ENCODE measurements around the gene STAT6. TPM values are rescaled to one million over a fixed set of nuclear protein-coding genes. Genes with fewer than 3 reads are reported as not detected.
"Not testable (repeated sequence)": the region's sequence is repeated elsewhere in the genome, so short reads cannot be mapped to it uniquely, and the experiment has no call there.

The STAT6 gene
- total RNA-seq, 6 donors from 2014 or later = 123 to 605 (median 251) TPM

- H3K36me3 ChIP-seq = no peaks in the 10 kb centered on the region
- H3K27ac ChIP-seq = peak overlapping the region in 1 of 4 donors; percentile 89
- H3K4me3 ChIP-seq = no peak overlapping the region
- peaks cover 12 to 19% (median 15%) of the 10 kb centered on the region in 4 donors for H3K4me1 ChIP-seq
- DNase-seq = no peak
- no peaks in the 10 kb centered on the region for H3K9me3 ChIP-seq
- no peaks in the 10 kb centered on the region for H3K27me3 ChIP-seq
- no peak for ATAC-seq (ENCODE audit: low FRiP score in 2 of 2)
- TF ChIP-seq POLR2AphosphoS5 (IDR thresholded peaks at IDR 0.05) (no peak), POLR2A (IDR thresholded peaks at IDR 0.05) (no peak), EP300 (IDR thresholded peaks at IDR 0.05) (no peak)
- TF ChIP-seq, protein P1, sequence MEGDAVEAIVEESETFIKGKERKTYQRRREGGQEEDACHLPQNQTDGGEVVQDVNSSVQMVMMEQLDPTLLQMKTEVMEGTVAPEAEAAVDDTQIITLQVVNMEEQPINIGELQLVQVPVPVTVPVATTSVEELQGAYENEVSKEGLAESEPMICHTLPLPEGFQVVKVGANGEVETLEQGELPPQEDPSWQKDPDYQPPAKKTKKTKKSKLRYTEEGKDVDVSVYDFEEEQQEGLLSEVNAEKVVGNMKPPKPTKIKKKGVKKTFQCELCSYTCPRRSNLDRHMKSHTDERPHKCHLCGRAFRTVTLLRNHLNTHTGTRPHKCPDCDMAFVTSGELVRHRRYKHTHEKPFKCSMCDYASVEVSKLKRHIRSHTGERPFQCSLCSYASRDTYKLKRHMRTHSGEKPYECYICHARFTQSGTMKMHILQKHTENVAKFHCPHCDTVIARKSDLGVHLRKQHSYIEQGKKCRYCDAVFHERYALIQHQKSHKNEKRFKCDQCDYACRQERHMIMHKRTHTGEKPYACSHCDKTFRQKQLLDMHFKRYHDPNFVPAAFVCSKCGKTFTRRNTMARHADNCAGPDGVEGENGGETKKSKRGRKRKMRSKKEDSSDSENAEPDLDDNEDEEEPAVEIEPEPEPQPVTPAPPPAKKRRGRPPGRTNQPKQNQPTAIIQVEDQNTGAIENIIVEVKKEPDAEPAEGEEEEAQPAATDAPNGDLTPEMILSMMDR (IDR thresholded peaks at IDR 0.05) = no peak
- 71 to 89% methylated on average over 1 of the region's 1 CpG for WGBS, 2 donors
Measured at GRCh38 chr12:57079821-57080220, 31.3 kb downstream of the STAT6 start.

DNA sequence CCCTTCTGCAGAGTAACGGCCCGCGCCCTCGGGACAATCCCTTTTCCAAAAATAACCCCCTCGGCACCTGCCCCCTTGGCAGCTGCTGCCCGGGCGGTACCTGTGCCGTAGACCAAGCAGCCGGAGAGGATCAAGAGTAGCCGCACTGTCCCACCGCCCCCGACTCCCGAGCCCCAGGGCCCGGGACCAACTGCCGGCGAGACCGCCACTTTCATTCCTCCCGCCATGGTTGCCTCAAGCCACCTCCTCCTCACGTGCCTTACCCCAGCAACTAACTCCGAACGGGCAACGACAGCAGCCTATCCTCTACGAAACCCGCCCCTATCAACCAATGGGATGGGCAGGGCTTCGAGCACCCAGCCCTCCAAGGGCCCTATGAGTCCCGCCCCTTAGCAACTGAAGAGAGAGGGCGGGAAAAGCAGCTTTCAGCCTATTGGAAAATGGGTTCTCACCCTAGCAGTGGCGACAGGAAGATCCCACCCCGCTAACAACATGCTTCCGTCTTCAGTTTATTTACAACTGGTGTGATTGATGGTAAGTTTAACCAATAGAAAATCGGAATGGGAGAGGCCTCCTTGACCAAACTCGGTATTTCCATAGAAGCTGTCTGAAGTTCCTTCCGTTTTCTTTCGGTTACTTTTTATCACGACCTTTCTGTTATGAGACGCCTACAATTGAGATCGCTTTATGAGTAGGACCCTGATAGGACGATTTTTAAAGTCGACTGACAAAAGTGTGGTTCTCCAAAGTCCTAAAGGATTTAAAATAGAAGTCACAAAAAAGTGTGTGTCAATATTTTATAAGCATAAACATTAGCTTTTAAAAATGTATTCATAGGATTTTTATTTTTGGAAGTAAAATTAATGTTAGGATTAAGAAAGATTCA, 32.4 kb downstream of the STAT6 start, which contains the start of gene NEMP1:
Gene NEMP1, minus strand, starts transcription at position 273 of the 886 bp plus-strand sequence. Its CDS starts 46 bp downstream, at position 227.
- ATAC-seq (ENCODE audit: low FRiP score in 2 of 2) (peak; percentile 100), DNase-seq (peak; percentile 89 to 99)
- H3K27me3 ChIP-seq = no peaks in the 10 kb centered on the region
- H3K4me3 ChIP-seq = peak within 1 kb of the TSS; percentile 67 to 90 (median 81)
- no peaks in the 10 kb centered on the region for H3K9me3 ChIP-seq
- H3K4me1 ChIP-seq = peaks cover 12 to 19% (median 15%) of the 10 kb centered on the region in 4 donors
- WGBS, 2 donors = 0 to 1% methylated on average over 32 to 39 of the region's 39 CpGs
- peak within 1 kb of the TSS; percentile 77 to 90 (median 83) for H3K27ac ChIP-seq
- TF ChIP-seq POLR2AphosphoS5 (IDR thresholded peaks at IDR 0.05) (peak; percentile 43 to 84), POLR2A (IDR thresholded peaks at IDR 0.05) (peak in 1 of 4 donors; percentile 58)
- TF ChIP-seq, protein P1 (IDR thresholded peaks at IDR 0.05) = no peak
- no peaks in the 10 kb centered on the region for H3K36me3 ChIP-seq

DNA sequence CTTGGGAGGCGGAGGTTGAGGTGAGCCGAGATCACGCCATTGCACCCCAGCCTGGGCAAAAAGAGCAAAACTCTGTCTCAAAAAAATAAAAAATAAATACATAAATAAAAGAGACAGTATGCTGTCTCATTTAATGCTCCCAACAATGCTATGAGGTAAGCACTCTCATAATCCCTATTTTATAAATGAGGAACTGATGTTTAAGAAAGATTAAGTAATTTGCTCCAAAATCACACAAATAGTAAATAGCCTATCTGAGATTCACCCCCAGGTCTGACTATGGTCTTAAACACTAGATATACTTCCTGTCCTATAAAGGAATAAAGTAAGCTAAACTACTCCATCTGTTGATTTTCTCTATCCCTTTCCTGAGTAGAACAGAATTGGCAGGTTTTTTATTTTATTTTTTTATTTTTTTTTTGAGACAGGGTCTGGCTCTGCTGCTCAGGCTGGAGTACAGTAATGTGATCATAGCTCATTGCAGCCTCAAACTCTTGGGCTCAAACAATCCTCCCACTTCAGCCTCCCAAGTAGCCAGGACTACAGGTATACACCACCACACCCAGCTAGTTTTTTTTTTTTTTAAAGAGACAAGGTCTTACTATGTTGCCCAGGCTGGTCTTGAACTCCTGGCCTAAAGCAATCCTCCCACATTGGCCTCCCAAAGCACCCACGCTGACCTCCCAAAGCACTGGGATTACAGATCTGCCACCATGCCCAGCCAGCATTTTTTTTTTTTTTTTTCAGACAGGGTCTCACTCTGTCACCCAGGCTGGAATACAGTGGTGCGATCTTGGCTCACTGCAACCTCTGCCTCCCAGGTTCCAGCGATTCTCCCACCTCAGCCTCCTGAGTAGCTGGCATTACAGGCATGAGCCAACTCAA, 37.4 kb downstream of the STAT6 start:
- not testable (repeated sequence) for H3K27ac ChIP-seq; H3K9me3 ChIP-seq; ATAC-seq (ENCODE audit: low FRiP score in 2 of 2); H3K27me3 ChIP-seq; DNase-seq; H3K4me3 ChIP-seq
- WGBS, 2 donors = 91 to 92% methylated on average over 6 of the region's 6 CpGs
- Histone ChIP-seq H3K4me1 (peaks cover 15 to 24% (median 19%) of the 10 kb centered on the region in 4 donors), H3K36me3 (peaks cover 0 to 11% (median 6%) of the 10 kb centered on the region in 4 donors)

DNA sequence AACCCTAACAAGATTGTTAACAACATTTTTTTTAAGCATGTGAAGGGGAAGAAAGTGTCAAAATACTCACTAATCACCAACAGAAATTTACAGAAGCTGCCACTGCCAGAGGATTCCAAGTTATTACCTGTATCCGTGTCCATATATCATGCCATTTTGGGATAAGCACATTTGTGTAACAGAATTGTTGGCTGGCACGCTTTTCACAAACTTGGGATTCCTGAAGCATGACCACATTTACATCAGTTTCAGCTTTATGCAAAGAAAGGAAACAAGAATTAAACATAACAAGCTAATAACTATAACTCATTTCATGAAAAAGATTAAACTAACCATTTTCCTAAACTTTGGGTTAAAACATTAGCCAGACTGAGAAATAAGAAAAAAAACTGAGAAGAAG, 38.5 kb downstream of the STAT6 start:
- no peak overlapping the region for H3K27ac ChIP-seq
- H3K9me3 ChIP-seq = no peaks in the 10 kb centered on the region
- no peak for TF ChIP-seq POLR2AphosphoS5 (IDR thresholded peaks at IDR 0.05)
- no peak for TF ChIP-seq EP300 (IDR thresholded peaks at IDR 0.05)
- TF ChIP-seq POLR2A (IDR thresholded peaks at IDR 0.05) = no peak
- TF ChIP-seq, protein P1 (IDR thresholded peaks at IDR 0.05) = no peak
- DNase-seq (no peak), ATAC-seq (ENCODE audit: low FRiP score in 2 of 2) (no peak)
- H3K36me3 ChIP-seq = peaks cover 0 to 11% (median 6%) of the 10 kb centered on the region in 4 donors
- no peaks in the 10 kb centered on the region for H3K27me3 ChIP-seq
- H3K4me3 ChIP-seq = no peak overlapping the region
- 76 to 98% methylated on average over 2 of the region's 2 CpGs for WGBS, 2 donors
- H3K4me1 ChIP-seq = peaks cover 11 to 17% (median 14%) of the 10 kb centered on the region in 4 donors

GRCh38 chr12:57069523-57069922, 41.6 kb downstream of the STAT6 start:
- Histone ChIP-seq H3K27me3 (no peaks in the 10 kb centered on the region), H3K4me1 (peaks cover 6 to 11% (median 10%) of the 10 kb centered on the region in 4 donors), H3K27ac (peak overlapping the region; percentile 61 to 80 (median 76)), H3K4me3 (no peak overlapping the region), H3K9me3 (no peaks in the 10 kb centered on the region), H3K36me3 (peaks cover 0 to 11% (median 6%) of the 10 kb centered on the region in 4 donors)
- 19 to 23% methylated on average over 3 of the region's 3 CpGs for WGBS, 2 donors
- no peak for TF ChIP-seq POLR2A (IDR thresholded peaks at IDR 0.05)
- TF ChIP-seq, protein P1 (IDR thresholded peaks at IDR 0.05) = peak; percentile 78 to 95 (median 90)
- peak in 1 of 2 donors; percentile 82 for DNase-seq
- peak; percentile 96 to 98 for ATAC-seq (ENCODE audit: low FRiP score in 2 of 2)
